ENCODE measurements around the gene VSIG4. TPM values are rescaled to one million over a fixed set of nuclear protein-coding genes. Genes with fewer than 3 reads are reported as not detected.
"Not testable (repeated sequence)": the region's sequence is repeated elsewhere in the genome, so short reads cannot be mapped to it uniquely, and the experiment has no call there.

The VSIG4 gene, protein sequence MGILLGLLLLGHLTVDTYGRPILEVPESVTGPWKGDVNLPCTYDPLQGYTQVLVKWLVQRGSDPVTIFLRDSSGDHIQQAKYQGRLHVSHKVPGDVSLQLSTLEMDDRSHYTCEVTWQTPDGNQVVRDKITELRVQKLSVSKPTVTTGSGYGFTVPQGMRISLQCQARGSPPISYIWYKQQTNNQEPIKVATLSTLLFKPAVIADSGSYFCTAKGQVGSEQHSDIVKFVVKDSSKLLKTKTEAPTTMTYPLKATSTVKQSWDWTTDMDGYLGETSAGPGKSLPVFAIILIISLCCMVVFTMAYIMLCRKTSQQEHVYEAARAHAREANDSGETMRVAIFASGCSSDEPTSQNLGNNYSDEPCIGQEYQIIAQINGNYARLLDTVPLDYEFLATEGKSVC
- not detected in 2 replicates for total RNA-seq (2014; rRNA removed; shearing (Covaris generic))

DNA sequence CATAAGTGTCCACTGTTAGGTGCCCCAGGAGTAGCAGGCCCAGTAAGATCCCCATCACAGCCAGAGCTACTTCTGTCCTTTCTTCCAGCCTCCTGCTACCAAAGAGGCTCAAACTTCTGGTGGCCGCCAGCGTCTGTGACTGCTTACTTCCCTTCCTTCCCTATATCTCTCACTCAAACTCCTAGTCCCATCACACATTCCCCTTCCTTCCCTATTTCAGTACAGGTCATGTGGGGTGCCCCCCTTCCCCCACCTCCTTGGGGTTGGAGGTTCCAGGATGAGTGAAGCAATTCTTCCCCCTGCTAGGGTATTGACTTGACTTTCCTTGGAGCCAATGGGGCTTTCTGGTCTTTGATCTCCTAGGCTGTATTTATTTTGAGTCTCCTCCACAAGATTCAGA lies at the start of gene VSIG4:
Gene VSIG4, minus strand, starts transcription at position 137 of the 400 bp plus-strand sequence. Its CDS starts 82 bp downstream, at position 55.
- DNase-seq (ENCODE audit: low spot score), result no peak

DNA sequence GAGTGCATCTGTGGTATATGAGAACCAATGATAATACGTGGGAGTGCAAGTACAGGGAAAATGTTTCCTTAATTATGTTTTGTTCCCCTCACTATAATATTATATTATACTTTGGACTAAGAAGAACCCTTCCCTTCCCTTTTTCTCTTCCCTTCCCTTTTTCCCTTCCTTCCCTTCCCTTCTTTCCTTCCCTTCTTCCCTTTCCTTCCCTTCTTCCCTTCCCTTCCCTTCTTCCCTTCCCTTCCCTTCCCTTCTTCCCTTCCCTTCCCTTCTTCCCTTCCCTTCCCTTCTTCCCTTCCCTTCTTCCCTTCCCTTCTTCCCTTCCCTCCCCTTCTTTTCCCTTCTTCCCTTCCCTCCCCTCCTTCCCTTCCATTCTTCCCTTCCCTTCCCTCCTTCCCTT lies 36.9 kb upstream of the VSIG4 start:
- no peak for DNase-seq (ENCODE audit: low spot score)

DNA sequence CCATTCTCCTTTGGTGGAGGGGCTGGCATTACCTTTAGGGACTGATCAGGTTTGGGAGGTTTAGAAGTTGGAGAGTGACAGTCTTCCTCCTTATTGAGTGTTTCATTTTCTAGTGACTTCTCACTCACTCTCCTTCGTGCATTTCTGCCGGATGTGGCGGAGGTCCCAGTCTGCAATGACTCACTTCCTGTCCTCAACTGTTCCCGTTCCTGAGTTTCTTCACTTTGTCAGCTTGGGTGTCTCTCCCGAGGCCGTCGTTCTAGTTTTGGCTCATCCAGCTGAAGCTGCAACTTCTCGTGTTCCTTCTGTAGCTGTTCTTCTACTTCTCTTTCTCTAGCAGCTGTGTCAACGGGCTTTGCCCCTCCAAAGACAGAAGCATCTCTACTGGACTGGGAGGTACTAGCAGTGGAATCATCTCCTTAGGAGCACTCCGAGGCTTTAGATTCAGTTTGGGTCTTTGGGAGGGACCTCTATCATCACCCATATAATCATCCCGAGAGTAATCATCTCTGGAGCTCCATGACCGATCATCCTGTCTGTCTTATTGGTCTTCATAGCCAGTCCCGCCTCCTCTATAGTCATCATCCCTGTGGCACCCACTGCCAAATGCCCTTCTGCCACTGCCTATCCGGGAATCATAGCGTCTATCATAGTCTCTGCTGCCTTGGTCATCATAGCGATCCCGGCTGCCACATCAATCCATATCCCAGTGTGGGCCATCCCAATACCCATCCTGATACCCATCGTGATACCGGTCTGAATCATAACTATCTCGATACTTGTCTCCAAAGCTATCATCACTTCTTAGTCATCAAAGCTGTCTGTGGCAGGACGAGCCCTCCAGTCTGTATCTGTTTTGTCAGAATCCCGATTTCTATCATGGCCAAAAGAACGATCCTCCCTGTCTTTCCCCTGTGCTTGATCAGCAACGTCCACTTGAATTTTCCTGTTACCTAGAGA lies 35.3 kb upstream of the VSIG4 start:
- no peak for DNase-seq (ENCODE audit: low spot score)

DNA sequence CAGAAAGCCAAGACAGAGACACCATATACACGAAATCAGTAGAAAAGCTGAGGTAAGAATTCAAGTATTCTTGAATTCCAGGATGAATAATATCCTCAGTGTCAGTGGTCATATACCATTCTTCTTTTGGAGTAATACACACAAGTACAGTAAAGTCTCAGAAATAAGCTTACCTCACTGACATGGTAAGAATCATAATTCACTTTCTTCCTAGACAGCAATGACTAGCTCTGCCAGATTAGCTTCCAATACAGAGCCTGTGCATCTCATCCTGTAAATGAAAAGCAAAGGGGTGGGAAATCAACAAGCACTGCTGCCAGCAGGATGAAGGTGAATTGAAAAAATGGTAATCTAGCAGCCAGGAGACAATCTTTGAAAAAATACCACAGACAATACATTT lies 31.2 kb upstream of the VSIG4 start:
- DNase-seq (ENCODE audit: low spot score), result no peak

DNA sequence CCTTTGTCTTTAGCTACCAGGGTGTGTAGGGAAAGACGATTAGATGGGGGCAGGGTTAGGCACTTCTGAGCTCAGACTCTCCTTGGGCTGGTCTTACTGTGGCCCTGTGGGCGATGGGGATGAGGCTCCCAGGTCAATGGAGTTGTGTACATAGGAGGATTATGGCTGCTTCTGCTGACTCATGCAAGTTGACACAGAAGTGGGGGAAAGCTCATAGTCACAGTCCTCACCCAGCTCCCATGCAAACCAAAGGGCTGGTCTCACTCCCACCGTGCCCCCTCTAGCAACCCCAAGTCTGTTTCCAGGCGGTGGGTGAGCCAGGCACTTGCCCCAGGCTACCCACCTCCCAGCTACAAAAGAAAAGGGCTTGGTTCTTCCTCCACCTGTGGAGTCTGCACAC lies 24.4 kb upstream of the VSIG4 start:
- DNase-seq (ENCODE audit: low spot score), result no peak

DNA sequence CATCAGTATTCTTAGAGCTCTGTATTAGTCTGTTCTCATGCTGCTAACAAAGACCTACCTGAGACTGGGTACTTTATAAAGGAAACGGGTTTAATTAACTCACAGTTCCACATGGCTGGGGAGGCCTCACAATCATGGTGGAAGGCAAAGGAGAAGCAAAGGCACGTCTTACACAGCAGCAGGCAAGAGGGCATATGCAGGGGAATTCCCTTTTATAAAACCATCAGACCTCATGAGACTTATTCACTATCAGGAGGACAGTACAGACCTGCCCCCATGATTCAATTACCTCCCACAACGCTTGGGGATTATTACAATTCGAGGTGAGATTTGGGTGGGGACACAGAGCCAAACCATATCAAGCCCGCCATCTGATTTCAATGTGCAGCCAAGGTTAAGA lies 17.1 kb upstream of the VSIG4 start:
- not testable (repeated sequence) for DNase-seq (ENCODE audit: low spot score)

DNA sequence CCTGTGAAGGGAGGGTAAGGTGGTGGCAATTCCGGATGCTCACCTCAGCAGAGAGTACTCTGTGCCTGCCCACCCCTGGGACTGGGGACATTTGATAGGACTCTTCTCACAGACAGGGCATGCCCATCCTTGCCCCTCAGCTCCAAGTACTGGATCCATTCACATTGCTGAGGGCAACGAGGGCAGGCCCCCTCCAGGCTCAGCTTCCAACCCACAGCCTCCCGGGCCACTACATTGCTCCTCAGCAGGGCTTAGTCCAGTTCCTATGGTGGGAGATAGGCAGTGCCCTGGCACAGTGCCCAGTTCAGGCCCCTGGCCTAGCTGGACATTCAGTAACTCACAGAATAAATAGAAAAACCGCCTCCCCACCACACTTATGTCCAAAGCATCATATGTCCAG lies 15.1 kb upstream of the VSIG4 start:
- DNase-seq (ENCODE audit: low spot score), result no peak

DNA sequence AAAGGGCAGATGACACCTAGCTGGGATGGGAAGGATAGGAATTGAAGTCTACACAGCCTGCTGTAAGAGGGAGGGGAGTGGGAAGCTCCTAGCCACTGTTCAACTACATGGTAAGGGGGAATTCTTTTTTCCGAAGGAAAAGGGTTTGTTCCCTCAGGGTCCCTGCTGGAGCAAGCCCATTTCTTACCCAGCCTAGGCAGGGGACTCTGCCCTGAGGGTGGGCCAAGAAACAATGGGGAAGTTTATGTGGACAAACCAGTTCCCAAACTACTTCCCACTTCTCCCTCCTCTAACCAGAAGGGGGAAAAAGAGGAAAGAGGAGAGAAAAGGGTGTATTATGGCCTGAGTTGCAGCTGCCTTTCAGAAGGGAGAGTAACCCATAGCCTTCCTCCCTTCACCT lies 13.5 kb upstream of the VSIG4 start:
- no peak for DNase-seq (ENCODE audit: low spot score)

DNA sequence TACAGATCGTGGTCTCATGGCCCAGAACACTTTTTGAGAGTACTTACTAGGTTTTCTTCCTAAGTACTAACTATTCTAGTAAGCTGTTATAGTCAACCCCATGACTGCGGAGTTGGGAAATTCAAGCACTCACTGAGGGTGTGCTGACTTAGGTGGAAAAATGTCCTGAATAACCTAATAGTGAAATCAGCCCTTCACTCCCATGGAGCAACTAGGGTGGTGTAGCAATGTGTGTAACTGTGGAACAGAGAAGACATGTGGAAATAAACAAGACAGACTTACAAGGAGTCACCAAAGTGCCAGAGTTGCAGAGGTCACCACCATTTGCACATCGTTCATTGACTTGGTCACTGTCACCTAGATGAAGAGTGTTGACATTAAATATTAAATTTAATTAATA lies 12.1 kb upstream of the VSIG4 start:
- DNase-seq (ENCODE audit: low spot score), result no peak

DNA sequence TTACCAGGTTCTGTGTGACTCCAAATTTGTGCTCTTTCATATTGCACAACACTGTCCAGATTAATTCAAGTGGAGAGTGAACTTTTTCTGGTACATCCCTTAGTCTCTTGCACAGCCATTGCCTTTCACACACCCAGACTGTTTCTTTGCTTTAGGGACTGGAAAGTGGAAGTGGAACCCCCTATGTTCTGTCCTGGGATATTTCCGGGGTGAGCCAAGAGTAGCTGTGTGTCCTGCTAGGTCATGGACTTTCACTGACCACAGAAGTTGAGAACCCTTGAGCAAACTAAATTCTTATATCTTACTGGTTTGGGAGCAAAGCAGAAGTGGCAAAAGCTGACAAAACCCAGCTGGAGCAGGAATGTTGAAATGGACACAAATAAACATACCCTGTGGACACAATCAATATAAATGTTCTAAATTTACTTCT lies 10.3 kb upstream of the VSIG4 start:
- DNase-seq (ENCODE audit: low spot score), result no peak

DNA sequence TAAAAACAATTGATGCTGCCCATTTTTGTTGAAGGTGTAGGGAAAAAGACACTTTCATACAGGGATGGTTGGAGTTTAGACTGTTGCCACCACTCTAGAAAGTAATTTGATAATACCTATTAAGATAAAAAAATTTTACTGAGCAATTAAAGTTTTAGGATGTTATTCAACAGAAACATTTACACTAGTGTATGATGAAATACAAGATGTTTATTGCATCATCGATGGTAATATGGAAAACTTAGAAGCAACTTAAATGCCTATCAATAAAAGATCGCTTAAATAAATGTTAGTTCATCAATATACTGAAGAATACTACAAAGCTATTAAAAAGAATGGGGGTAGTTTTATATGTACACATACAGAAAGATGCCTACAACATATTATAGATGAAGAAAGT lies 9.2 kb upstream of the VSIG4 start:
- no peak for DNase-seq (ENCODE audit: low spot score)

DNA sequence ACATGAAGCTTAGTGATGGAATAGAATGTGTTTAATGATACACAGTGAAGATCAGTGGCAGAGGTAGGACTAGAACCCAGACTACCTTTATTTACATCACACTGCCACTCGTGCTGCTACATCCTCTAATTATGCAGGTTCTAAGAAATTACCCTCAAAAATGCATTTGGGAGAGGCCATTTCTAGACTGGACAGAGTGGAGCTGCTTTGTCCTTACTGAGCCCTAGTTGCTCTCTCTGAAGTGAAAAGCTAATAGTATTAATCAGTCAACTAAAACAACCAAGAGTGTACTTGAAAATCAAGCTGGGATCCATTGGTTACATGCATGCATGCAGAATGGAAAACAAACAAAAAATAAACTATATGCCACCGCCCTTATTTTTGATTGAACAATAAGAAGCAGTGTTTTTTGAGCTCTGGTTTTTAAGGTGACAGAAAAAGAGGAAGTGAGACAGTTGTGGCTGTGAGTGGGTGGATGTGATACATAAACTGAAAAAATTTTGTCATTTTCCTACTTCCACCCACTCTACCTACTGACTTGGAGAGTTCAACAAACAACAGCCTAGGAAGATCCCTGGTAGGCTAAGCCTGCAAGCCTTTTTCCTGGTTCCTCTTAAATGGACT lies 6.8 kb upstream of the VSIG4 start:
- no peak for DNase-seq (ENCODE audit: low spot score)

DNA sequence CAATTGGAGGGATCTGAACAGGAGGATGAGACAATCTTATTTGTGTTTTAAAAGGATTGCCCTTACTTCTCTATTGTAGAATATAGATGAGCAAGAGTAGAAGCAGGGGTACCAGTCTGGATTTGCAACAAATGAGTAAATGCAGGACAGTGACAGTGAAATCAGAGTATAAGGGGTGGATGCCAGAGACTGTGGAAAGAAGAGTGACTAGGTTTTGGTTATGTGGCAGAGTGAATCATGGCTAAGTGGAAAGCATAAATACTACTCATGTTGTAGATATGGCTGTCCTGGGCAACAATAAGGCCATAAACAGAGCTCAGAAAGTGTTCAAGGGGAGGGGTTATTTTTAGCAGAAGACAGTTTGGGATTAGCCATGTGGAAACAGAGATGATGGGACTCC lies 6.0 kb upstream of the VSIG4 start:
- DNase-seq (ENCODE audit: low spot score), result no peak

DNA sequence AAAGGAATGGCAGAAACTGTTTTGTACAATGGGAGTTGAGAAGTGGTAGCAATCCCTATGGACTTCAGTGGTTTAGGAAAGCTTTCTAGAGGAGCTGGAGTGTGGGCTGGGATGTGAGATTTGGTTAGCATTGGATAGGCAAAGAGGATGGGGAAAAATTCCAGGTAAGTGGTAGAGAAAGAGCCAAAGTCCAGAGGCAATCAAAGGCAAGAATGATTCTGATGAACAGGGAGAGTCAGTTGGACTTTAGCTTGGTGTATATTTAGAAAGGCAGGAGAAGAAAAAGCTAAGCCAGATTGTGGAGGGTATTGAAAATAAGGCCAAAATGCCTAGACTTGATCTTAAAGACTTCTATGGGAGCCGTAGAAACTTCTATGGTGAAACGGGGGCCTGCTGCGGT lies 3.7 kb upstream of the VSIG4 start:
- DNase-seq (ENCODE audit: low spot score), result no peak

DNA sequence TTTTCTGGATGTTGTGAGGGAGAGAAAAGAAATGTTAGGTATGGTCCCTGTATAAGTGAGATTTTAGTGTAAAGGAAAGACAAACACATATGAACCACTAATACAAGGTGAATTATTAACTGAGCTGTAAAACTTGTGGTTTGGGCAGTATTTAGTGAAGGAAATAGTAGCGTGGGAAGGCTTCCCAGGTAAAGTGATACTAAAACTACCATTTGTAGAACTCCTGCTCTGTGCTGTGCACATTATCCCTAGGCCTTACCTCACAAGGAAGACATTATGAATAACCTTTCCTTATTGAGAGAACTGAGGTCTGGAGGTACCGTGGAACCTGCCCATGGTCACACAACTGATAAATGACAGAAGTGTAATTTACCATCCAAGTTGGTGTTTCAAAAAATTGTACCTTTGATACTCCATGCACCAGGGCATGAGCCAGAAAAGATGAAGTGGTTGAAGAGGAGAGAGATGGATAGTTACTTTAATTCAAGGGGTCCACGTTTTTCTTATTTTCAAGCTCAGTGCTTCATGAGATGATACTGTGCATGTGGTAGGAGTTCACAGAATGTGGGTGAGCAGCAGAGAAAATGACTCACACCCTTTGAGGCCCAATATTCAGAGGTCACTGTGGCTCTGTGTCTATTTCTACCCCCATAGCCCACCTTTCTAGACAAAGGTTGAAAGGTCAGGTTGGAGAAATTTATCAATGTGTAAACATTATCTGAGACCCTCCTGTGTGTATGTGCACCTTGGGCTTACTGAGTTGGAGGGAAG lies 2.6 kb upstream of the VSIG4 start:
- no peak for DNase-seq (ENCODE audit: low spot score)

DNA sequence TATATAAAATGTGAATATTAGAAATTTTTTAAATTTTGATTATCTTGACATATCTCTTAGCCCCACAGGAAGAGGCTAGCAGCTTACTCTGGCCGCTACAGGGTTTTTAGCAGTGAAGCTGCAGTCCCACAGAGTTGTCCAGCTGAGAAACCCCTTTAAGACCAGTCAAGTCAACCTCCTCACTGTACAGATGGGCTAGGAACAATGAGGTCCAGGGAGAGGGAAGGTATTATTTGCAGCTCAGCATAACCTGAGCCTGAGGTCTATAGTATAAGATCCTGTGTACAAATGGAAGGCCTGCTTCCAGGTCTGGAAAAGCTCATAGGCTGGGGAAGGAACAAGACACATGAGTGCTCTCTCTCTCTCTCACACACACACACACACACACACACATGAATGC lies 1.8 kb downstream of the VSIG4 start:
- DNase-seq (ENCODE audit: low spot score), result no peak

DNA sequence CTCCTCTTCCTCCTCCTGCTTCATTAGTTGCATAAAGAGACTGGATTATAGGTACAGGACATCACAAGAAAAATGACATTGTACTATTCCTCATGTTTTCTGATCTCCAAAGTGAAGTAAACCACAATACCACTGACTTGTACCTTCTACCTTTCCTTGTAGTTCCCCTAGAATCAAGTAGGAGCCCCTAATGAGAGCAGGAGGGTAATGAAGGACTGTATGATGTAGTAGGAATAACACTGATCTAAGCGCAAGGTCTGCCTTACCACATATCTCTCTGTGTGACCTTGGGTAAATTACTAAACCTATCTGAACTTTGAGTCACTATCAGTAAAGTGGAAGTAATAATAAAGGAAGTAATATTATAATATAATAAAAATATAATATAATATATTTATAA lies 3.6 kb downstream of the VSIG4 start:
- DNase-seq (ENCODE audit: low spot score), result no peak

DNA sequence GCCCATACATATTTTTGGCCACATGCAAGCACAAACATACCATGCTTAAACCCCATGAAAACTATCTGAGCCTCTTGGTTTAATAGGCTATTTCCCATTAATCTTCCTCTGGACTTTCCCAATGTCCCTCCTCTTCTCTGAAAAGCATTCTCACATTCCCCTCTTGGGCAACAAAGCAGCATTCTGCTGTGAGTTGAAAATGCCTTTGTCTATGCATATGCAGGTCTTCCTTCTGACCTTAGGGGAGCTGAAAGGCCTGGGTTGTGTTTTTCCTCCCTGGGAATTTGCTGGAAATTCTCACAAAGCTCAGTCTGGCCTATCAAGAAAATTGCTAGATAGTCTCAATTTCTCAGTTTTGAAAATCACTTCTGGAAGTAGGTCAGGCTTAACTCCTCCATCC lies 4.2 kb downstream of the VSIG4 start:
- DNase-seq (ENCODE audit: low spot score), result no peak

DNA sequence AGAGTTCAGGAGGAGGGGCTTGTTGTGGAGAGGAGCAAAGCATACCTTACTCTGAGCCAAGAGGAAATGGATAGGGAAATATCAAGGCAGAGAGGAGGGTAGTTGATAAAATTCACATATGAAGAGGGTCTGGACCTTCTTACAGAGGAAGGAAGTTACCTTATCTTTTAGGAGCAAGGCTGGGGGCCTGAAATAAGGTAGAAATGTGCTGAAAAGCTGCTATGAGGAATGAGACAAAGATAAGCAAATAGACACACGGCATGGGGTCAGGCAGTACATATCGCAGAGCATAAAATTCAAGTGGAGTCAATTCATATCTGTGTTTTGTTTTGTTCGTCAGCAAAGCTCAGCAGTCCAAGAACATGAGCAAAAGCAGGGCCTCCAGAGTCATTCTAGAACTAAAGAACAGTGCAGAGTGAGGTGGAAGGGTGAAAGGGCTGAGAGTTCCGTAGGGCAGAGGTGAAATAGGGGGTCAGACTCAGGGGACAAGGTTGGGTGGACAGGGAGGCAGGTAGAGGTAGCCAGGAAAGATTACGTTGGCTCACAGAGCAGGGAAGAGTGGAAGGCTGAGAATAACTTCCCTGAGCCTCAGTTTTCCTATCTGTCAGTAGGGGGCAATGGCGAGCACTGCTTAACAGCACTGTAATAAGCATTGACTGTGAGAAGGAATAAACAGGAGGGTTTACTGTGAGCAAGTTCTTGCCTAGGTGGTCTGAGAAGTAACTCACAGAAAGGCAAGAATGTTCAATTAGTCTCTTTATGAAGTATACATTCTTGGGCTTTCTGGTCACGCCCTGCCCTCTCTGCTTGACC lies 9.2 kb downstream of the VSIG4 start:
- no peak for DNase-seq (ENCODE audit: low spot score)

DNA sequence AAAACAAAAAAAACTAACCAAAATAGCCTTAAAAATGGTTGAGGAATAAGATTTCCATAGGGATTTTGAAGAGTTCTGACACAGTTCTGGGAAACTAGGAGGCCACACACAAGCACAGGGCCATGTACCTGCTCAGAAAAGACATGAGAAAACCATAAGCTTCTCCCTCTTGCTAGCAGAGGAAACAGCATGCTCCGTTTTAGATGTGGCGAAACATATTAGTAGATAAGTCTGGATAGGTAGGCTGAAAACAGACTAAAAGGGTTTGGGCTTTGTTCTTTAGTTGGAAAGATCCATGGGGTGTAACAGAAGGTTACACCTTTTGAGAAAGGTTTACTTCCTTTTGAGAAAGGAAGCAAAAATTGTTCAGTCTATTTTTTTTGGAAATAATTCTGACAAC lies 10.9 kb downstream of the VSIG4 start:
- no peak for DNase-seq (ENCODE audit: low spot score)

DNA sequence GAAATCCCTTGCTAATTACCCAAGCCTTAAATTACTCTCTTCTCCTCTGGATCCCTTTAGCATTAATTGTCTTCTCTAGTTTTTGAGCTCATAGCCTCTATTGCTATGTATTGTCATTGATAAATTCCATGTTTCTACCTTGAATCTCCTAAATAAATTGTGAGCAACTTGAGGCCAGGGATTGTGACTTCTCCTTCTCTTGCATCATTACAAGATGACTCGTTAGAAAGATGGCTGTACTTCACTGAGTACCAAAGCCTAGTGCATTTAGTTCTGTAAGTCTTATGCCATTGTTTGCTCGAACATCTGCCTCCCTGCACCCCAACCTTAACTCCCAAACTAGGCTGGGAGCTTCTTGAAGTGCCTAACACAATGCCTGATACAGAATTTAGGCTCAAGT lies 15.3 kb downstream of the VSIG4 start:
- no peak for DNase-seq (ENCODE audit: low spot score)
